Measurements from ENCODE around the gene DAZAP1. TPM values are rescaled to one million over a fixed set of nuclear protein-coding genes. Genes with fewer than 3 reads are reported as not detected.

DAZAP1 gene
- polyA plus RNA-seq, 3 donors from 2014 or later: 4.3 to 10.3 (median 8.0) TPM

- Mint-ChIP-seq H3K27ac (peak overlapping the region in 1 of 6 donors; percentile 57), H3K9me3 (no peaks in the 10 kb centered on the region)
Measured at GRCh38 chr19:1402411-1403070, 4.8 kb upstream of the DAZAP1 start.

GRCh38 chr19:1406774-1407527, 435 bp upstream of the DAZAP1 start:
- peak overlapping the region; percentile 70 to 92 (median 78) for H3K27ac Mint-ChIP-seq
- peak overlapping the region; percentile 65 to 83 (median 78) for H3K4me3 Mint-ChIP-seq
- H3K36me3 Mint-ChIP-seq: peaks cover 0 to 4% (median 0%) of the 10 kb centered on the region in 3 donors
- peaks cover 11 to 27% (median 14%) of the 10 kb centered on the region in 3 donors for H3K27me3 Mint-ChIP-seq (ENCODE audit: low read depth in 3 of 3)
- peaks cover 50 to 53% of the 10 kb centered on the region in 2 donors for H3K4me1 Mint-ChIP-seq
- H3K9me3 Mint-ChIP-seq: no peaks in the 10 kb centered on the region
- peak; percentile 100 for DNase-seq

More at GRCh38 chr19:1402411-1403070, 4.8 kb upstream of the DAZAP1 start:
- Mint-ChIP-seq H3K27me3 (ENCODE audit: low read depth in 3 of 3) (peaks cover 4 to 13% (median 4%) of the 10 kb centered on the region in 3 donors), H3K36me3 (no peaks in the 10 kb centered on the region), H3K4me3 (peak overlapping the region; percentile 41 to 84 (median 78)), H3K4me1 (peaks cover 19 to 24% of the 10 kb centered on the region in 2 donors)
- no peak for DNase-seq

- peak overlapping the region; percentile 94 to 97 (median 96) for H3K4me3 Mint-ChIP-seq
- H3K27ac Mint-ChIP-seq: peak overlapping the region; percentile 95 to 98 (median 96)
- H3K9me3 Mint-ChIP-seq: no peaks in the 10 kb centered on the region
- peak; percentile 74 to 81 (median 79) for DNase-seq
- H3K27me3 Mint-ChIP-seq (ENCODE audit: low read depth in 3 of 3): peaks cover 11 to 33% (median 11%) of the 10 kb centered on the region in 3 donors
- peaks cover 56 to 57% of the 10 kb centered on the region in 2 donors for H3K4me1 Mint-ChIP-seq
- peaks cover 0 to 4% (median 0%) of the 10 kb centered on the region in 3 donors for H3K36me3 Mint-ChIP-seq
Measured at GRCh38 chr19:1408300-1409203, 1.2 kb downstream of the DAZAP1 start.

GRCh38 chr19:1409204-1410005, 2.0 kb downstream of the DAZAP1 start:
- no peaks in the 10 kb centered on the region for H3K9me3 Mint-ChIP-seq
- DNase-seq: peak in 1 of 3 donors; percentile 14
- H3K27me3 Mint-ChIP-seq (ENCODE audit: low read depth in 3 of 3): peaks cover 11 to 35% (median 12%) of the 10 kb centered on the region in 3 donors
- peaks cover 63 to 64% of the 10 kb centered on the region in 2 donors for H3K4me1 Mint-ChIP-seq
- peak overlapping the region; percentile 96 to 98 (median 97) for H3K27ac Mint-ChIP-seq
- H3K36me3 Mint-ChIP-seq: peaks cover 0 to 4% (median 0%) of the 10 kb centered on the region in 3 donors
- H3K4me3 Mint-ChIP-seq: peak overlapping the region; percentile 94 to 97 (median 96)

- Mint-ChIP-seq H3K27ac (peak overlapping the region; percentile 96 to 98 (median 97)), H3K4me1 (peaks cover 69 to 70% of the 10 kb centered on the region in 2 donors)
Measured at GRCh38 chr19:1410136-1410786, 2.9 kb downstream of the DAZAP1 start.

GRCh38 chr19:1410789-1411188, 3.4 kb downstream of the DAZAP1 start:
- Mint-ChIP-seq H3K27ac (peak overlapping the region; percentile 96 to 98 (median 97)), H3K36me3 (peaks cover 0 to 4% (median 0%) of the 10 kb centered on the region in 3 donors), H3K27me3 (ENCODE audit: low read depth in 3 of 3) (peaks cover 12 to 41% (median 17%) of the 10 kb centered on the region in 3 donors), H3K9me3 (no peaks in the 10 kb centered on the region), H3K4me1 (peaks cover 74% of the 10 kb centered on the region in 2 donors), H3K4me3 (peak overlapping the region; percentile 89 to 96 (median 95))
- DNase-seq: no peak

More at GRCh38 chr19:1410136-1410786, 2.9 kb downstream of the DAZAP1 start:
- peaks cover 0 to 4% (median 0%) of the 10 kb centered on the region in 3 donors for H3K36me3 Mint-ChIP-seq
- peak in 2 of 3 donors; percentile 31 to 46 for DNase-seq
- peak overlapping the region; percentile 89 to 96 (median 95) for H3K4me3 Mint-ChIP-seq
- H3K9me3 Mint-ChIP-seq: no peaks in the 10 kb centered on the region
- peaks cover 12 to 38% (median 16%) of the 10 kb centered on the region in 3 donors for H3K27me3 Mint-ChIP-seq (ENCODE audit: low read depth in 3 of 3)

- peak; percentile 67 to 76 (median 68) for DNase-seq
Measured at GRCh38 chr19:1411255-1412191, 4.1 kb downstream of the DAZAP1 start.

GRCh38 chr19:1412323-1412923, 5.0 kb downstream of the DAZAP1 start:
- DNase-seq: no peak
- H3K27ac Mint-ChIP-seq: peak overlapping the region; percentile 89 to 98 (median 94)
- H3K4me3 Mint-ChIP-seq: peak overlapping the region; percentile 89 to 96 (median 95)
- peaks cover 8 to 34% (median 20%) of the 10 kb centered on the region in 3 donors for H3K27me3 Mint-ChIP-seq (ENCODE audit: low read depth in 3 of 3)
- peaks cover 83% of the 10 kb centered on the region in 2 donors for H3K4me1 Mint-ChIP-seq
- no peaks in the 10 kb centered on the region for H3K9me3 Mint-ChIP-seq
- peaks cover 0 to 4% (median 0%) of the 10 kb centered on the region in 3 donors for H3K36me3 Mint-ChIP-seq

More at GRCh38 chr19:1411255-1412191, 4.1 kb downstream of the DAZAP1 start:
- H3K9me3 Mint-ChIP-seq: no peaks in the 10 kb centered on the region
- H3K4me1 Mint-ChIP-seq: peaks cover 77 to 79% of the 10 kb centered on the region in 2 donors
- H3K27ac Mint-ChIP-seq: peak overlapping the region; percentile 96 to 98 (median 97)
- peaks cover 11 to 40% (median 20%) of the 10 kb centered on the region in 3 donors for H3K27me3 Mint-ChIP-seq (ENCODE audit: low read depth in 3 of 3)
- peak overlapping the region; percentile 89 to 96 (median 95) for H3K4me3 Mint-ChIP-seq
- peaks cover 0 to 4% (median 0%) of the 10 kb centered on the region in 3 donors for H3K36me3 Mint-ChIP-seq

GRCh38 chr19:1412995-1413800, 5.8 kb downstream of the DAZAP1 start:
- H3K36me3 Mint-ChIP-seq: peaks cover 0 to 4% (median 0%) of the 10 kb centered on the region in 3 donors
- H3K27ac Mint-ChIP-seq: peak overlapping the region; percentile 71 to 96 (median 82)
- H3K4me1 Mint-ChIP-seq: peaks cover 88 to 91% of the 10 kb centered on the region in 2 donors
- H3K27me3 Mint-ChIP-seq (ENCODE audit: low read depth in 3 of 3): peaks cover 8 to 35% (median 20%) of the 10 kb centered on the region in 3 donors
- peak overlapping the region; percentile 30 to 96 (median 89) for H3K4me3 Mint-ChIP-seq
- H3K9me3 Mint-ChIP-seq: no peaks in the 10 kb centered on the region
- DNase-seq: peak in 2 of 3 donors; percentile 30 to 32

Measured in immature natural killer cell (primary cell).